Activated CD8-positive, alpha-beta memory T cell treated with anti-CD3 and anti-CD28 coated beads, Interleukin-2, amount 50 U/mL, for 48 hours (primary cell): ENCODE data around the gene TC2N.
"Not testable (repeated sequence)": the region's sequence is repeated elsewhere in the genome, so short reads cannot be mapped to it uniquely, and the experiment has no call there.

Source experiments
- DNase-seq: peaks from one replicate; pipeline ENCODE4 v3.0.0-alpha.2; 2020

Gene TC2N

GRCh38 chr14:91866511-91867295 is 633 bp downstream of the TC2N start:
- DNase-seq = no peak

- DNase-seq = no peak
Observed at GRCh38 chr14:91866061-91866460, 1.3 kb downstream of the TC2N start.

GRCh38 chr14:91862417-91862816 is 4.9 kb downstream of the TC2N start:
- no peak for DNase-seq

DNA sequence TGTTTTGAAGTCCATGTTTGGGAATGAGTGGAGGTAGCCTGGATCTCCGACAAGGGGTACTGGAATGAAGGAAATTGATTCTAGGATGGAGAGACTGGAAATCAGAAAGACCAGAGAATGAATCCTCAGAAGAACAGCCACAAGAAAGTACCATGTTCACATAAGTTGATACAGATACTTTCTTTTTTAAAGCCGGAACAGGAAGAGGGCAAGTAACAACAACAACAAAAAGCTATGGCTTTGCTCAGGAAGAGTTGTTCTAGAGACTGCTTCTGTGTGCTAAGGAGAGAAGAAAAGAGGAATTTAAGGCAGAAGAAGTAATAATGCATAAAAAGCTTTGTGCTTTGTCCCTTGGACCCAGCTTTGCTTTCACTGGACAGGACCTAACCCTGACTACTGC is 6.2 kb downstream of the TC2N start:
- DNase-seq = no peak

GRCh38 chr14:91860238-91860637 is 7.1 kb downstream of the TC2N start:
- no peak for DNase-seq

GRCh38 chr14:91858536-91859275 is 8.6 kb downstream of the TC2N start:
- DNase-seq = no peak

DNA sequence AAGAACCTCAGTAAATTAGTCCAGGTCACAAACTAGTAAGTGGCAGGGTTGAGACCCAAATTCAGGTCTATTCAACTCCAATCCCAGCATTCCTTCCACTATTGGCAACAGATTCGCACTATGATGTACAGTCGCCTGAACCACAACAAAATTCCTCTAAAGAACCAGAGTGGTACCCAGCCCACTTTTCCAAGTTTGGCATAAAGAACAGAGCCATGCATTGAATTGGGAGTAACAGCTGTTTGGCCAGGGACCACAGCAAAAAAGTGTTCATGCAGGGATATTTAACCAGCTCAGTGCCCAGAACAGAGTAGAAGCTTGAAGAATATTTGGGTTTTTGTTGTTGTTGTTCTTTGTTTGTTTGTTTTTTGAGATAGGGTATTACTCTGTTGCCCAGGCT is 9.7 kb downstream of the TC2N start:
- DNase-seq = no peak

DNA sequence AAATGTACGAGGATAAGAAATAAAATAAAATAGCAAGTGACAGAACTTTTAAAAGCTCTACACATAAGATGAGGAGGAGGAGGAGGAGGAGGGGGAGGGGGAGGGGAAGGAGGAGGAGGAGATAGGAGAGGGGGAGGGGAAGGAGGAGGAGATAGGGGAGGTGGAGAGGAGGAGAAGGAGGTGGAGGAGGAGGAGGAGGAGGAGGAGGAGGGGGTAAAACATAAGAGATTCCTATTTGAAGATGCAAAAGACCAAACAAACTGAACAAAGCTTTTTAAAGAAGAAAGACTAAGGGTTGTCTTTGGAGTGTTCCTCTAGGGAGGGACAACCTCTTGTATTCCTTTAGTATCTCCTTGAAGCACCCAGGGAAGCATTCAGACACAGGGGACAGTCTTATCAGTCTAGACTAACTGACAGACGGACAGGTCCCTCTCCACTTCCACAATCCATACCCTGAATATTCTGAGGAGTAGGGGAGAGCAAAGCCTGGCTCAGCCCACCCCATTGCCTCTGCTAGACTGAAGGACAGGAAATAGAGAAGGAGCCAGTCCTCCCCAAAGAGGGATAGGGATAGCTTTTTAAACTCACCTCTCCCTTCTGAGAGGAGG is 12.9 kb downstream of the TC2N start:
- no peak for DNase-seq

DNA sequence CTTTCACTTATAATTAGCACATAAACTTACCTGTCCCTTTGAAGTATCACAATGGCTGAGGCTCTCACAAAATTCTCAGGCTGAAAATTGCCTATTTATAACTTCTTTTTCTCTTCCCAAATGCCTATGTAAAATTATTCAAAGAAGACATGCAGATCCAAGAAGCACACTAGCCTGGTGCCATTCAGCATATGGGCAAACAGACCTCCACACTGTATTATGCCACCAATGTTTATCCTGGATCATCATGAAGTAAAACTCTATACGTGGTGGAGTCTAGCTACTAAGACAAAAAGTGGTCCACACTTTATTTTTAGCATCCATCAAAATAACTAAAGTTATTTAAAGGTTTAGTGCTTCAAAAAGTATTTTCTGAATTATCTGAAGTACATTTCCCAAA is 15.8 kb downstream of the TC2N start:
- DNase-seq = no peak

GRCh38 chr14:91848504-91849001 is 18.8 kb downstream of the TC2N start:
- DNase-seq = no peak

- DNase-seq = no peak
Observed at GRCh38 chr14:91847693-91848092, 19.6 kb downstream of the TC2N start.

- DNase-seq = no peak
Observed at GRCh38 chr14:91845652-91846051, 21.7 kb downstream of the TC2N start.

DNA sequence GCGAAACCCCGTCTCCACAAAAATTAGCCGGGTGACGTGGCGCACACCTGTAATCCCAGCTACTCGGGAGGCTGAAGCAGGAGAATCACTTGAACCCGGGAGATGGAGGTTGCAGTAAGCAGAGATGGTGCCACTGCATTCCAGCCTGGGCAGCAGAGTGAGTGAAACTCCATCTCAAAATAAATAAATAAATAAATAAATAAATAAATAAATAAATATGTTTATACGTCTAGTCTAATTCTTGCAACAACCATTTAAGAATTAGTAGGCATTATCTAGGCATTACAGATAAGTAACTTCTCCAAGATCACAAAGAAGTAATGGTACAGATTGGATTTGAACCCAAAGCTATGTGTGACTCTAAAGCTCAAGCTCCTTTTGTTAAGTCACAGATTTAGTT is 22.3 kb downstream of the TC2N start:
- DNase-seq = not testable (repeated sequence)

DNA sequence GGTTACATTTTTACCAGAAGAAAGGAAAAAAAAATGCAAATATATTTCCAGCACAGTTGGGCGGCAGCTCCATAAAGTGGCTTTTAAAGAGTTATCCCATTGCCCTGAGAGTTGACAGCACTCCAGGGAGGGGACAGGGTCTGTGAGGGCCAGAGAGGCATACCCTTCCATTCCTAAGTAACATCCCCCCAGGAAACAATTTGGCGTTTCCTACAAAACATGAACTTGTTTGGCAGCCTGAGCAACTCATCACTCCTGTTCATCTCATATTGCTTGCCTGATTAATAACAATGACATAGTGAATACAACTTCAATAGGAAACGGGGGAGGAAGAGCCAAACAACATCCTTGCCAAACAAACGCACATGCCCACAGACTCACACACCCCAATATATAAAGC is 23.3 kb downstream of the TC2N start:
- DNase-seq = no peak

DNA sequence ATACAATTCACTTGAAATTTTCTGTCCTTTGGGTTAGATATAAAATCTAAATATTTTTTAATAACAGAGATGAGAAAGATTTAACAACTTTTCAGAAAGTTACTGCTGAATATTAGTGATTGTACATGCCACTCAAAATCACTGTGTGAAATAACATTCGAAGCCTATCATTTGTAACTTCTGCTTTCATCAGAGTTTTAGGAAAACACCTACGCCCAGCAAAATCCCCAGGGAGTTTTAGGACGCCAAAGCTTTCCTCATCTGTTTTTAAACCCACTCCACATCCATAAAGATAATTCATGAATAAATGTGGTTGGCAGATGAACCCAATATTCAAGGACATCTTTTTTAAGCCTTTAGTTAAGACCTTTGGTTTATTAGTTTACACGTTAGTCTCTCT is 23.9 kb downstream of the TC2N start:
- DNase-seq = no peak

DNA sequence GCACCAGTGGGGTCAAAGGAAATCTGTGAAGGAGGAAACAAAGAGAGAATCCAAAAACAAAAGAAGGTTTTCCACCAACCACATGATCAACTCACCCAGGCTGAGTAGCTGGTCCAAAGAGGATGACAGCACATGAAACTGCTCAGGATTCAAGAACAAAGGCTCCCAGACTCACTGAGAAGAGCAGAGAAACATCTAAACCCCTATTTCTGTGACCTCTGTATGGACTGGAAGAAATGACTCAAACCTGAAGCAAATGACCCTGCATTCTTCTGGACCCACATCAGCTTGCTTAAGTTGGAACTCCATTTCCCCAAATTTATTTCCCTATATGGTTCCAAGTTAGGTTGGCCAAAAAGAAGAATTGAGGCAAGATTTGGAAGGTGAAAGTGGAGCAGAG is 26.3 kb downstream of the TC2N start:
- DNase-seq = no peak

DNA sequence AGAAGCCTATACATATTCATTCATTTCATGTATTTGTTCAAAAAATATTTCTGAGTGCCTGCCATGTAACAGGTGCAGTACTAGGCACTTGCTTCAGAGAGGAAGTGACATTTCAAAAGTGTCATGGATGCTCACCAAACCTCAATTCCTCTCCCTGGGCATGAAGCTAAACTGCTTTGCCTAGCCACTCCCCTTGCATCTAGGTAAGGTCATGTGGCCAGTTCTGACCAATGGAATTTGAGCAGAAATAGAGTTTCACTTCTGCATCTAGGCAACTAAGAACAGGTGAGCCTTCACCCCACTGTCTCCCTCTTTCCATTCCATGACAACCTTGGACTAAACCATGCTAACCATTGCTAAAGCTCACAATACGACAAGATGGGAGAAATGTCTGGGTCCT is 27.6 kb downstream of the TC2N start:
- no peak for DNase-seq

- DNase-seq = no peak
Observed at GRCh38 chr14:91837076-91837475, 30.3 kb downstream of the TC2N start.

DNA sequence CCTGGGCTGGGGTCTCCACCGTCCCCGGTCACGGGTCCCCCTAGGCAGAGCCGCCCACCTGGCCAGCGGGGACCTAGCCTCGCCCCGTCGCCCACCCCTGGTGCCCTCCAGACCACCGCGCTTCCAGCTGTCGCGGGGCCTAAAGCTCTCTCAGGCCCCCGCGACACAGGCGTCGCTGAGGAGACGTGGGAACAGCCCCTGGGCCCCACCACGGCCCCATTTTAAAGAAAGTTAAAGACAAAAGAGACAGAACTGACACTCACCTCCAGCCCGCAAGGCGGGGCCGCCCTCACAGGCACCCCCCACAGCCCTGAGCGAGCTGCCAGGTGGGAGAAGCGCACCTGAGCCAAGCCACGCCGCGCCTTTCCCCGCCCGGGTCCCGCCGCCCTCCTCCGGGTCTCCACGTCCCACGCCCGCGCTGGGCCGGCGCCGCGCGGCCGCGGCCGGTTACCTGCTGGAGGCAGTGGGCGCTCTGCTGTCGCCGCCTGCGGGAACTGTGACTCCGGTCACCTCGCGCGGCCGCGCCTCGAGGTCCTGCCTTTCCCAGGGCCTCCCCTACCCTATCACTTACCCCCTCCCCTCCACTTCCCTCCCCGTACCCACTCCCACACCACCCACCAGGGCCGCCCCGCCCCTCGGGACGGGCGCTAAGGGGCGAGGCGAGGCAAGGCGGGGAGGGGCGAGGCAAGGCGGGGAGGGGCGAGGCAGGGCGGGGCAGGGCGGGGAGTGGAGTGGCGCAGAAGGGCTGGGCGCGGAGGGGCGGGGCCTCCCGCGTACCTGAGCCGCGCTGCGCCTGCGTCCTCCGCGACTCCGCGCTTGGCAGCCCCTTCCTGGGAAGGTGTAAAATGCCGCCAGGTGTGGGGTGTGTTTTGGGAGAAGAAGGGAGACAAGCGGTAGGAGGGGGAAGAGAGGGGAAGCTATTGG is 31.2 kb downstream of the TC2N start:
- DNase-seq = peak; percentile 93

DNA sequence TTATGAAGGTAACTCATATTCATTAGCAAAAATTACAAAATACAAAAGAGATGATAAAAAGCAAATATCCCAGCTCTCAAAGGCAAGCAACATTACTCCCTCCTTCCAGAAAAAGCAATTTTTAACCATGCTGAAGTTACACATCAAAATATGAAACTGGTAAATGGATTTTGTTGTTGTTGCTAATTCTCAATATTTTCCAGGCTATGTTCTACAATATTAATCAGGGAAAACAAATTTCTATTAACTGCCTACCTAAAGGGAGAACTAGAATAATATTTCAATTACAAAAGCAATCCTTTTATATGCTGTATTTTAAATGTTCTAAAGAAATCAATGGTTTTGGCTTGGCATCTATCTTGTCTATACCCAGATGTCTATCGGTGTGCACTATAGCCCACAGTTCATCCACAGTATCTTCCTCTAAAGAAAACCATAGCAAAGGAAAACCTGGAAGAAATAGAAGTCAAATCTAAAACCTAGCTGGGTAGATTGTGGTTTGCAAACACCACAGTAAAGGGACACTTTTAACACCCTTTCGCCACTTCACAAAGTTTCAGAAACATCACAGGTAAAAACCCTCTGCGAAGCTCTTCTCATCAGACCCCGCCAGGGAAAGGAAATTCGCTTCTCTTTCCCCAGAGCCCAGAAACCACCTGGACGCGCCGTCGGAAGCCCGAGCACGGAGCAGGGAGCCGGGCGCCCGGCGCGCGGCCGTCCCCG is 32.0 kb downstream of the TC2N start:
- DNase-seq = no peak

- DNase-seq = no peak
Observed at GRCh38 chr14:91834571-91834970, 32.8 kb downstream of the TC2N start.

DNA sequence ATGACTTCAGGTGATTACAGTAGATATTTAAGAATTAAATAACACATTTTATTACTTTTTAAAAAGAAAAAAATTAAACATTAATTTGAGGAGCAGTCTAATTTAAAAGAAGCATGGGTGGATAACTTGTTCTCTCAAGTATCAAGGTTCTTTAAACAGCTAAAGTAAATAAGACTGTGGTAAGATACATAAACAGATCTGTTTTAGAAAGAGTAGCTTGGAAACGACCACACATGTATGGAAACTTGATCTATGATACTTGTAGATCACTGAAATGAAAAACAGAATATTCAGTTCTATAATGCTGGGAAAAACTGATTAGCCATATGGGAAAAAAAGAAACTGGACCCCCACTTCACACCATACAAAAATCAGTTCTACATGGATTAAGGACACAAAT is 36.0 kb downstream of the TC2N start:
- DNase-seq = no peak
